Astrocyte of the cerebellum (primary cell): ENCODE data around the gene HSD17B2.

Experiments used
- DNase-seq: peaks from one replicate; pipeline ENCODE4 v3.0.0-alpha.2; 2011; ENCODE audit warnings: low read depth
- H3K4me3 ChIP-seq: 2 replicates; pipeline ENCODE4 v1.5.1; 2011; ENCODE audit warnings: mild to moderate bottlenecking, low read depth, low read length, moderate library complexity
- in situ Hi-C: cut with HindIII; loops from 2 replicates; pipeline ENCODE4 v1.10.0; 2017; ENCODE audit warnings: low sequenced_read_pairs
- TF ChIP-seq, protein P1 (sequence below): IDR thresholded peaks from 2 replicates; pipeline ENCODE4 v1.5.1; 2012; ENCODE audit warnings: low read length, low read depth, moderate library complexity, mild to moderate bottlenecking; ENCODE audit errors: missing control alignments

The HSD17B2 gene

GRCh38 chr16:82034981-82035612, at the start of gene HSD17B2:
TSS of gene HSD17B2 (plus strand) at chr16:82035253. CDS start at chr16:82035425, 172 bp downstream.
- H3K4me3 ChIP-seq = peak within 1 kb of the TSS; percentile 56
- TF ChIP-seq, protein P1, sequence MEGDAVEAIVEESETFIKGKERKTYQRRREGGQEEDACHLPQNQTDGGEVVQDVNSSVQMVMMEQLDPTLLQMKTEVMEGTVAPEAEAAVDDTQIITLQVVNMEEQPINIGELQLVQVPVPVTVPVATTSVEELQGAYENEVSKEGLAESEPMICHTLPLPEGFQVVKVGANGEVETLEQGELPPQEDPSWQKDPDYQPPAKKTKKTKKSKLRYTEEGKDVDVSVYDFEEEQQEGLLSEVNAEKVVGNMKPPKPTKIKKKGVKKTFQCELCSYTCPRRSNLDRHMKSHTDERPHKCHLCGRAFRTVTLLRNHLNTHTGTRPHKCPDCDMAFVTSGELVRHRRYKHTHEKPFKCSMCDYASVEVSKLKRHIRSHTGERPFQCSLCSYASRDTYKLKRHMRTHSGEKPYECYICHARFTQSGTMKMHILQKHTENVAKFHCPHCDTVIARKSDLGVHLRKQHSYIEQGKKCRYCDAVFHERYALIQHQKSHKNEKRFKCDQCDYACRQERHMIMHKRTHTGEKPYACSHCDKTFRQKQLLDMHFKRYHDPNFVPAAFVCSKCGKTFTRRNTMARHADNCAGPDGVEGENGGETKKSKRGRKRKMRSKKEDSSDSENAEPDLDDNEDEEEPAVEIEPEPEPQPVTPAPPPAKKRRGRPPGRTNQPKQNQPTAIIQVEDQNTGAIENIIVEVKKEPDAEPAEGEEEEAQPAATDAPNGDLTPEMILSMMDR = no peak
- in situ Hi-C loops = loop anchor here (25.0 kb wide), 1 partner anchor 602 kb away; the partner anchor contains the start of gene CDH13
- DNase-seq = no peak

DNA sequence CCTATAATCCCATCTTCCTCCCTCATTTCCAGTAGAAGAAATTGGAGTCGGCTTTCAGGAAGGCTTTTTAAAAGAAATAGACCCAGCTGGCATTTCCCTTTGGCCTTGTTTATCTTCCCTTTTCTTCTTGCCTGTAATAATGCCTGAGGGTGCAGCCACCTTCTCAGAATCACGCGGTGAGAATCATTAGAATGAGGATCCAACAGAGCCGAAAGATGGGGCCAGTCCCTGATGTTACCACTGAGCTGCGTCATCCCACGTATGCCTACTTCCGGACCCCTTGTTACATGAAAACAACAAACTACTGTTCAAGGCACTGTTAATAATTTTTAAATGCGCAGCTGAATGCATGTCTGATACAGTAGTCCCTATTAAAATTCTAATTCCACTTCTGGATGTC, 47.9 kb upstream of the HSD17B2 start:
- DNase-seq = no peak
- TF ChIP-seq, protein P1 = no peak
- H3K4me3 ChIP-seq = no peak overlapping the region
- in situ Hi-C loops = no loop called here

DNA sequence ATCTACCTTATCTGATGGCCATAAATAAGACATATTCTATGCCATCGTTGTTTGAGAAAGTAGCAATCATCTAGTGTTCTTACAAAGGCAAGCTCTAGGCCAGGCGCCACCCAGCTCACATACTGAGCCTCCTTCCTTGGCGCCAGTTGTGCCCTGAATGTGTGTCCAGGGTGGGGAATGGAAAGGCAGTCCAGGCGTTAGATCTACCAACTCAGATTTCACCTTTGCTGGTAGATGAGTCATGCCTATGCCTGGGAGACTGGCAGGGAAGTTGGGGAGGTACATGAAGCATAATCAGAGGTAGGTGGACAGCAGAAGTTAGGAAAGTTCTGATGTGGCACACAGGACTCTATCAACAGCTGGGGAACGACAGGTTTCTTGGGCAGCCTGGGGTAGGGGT, 47.3 kb upstream of the HSD17B2 start:
- in situ Hi-C loops = no loop called here
- TF ChIP-seq, protein P1 = no peak
- no peak overlapping the region for H3K4me3 ChIP-seq
- no peak for DNase-seq

- no peak overlapping the region for H3K4me3 ChIP-seq
- TF ChIP-seq, protein P1 = no peak
- in situ Hi-C loops = no loop called here
- no peak for DNase-seq
Measured at GRCh38 chr16:81992859-81993258, 42.2 kb upstream of the HSD17B2 start.

GRCh38 chr16:81994485-81994884, 40.6 kb upstream of the HSD17B2 start:
- TF ChIP-seq, protein P1 = no peak
- no peak overlapping the region for H3K4me3 ChIP-seq
- DNase-seq = no peak
- in situ Hi-C loops = no loop called here

GRCh38 chr16:81995651-81996050, 39.4 kb upstream of the HSD17B2 start:
- DNase-seq = no peak
- in situ Hi-C loops = no loop called here
- TF ChIP-seq, protein P1 = no peak
- no peak overlapping the region for H3K4me3 ChIP-seq
